ENCODE data around the gene TBC1D2B.
"Not testable (repeated sequence)": the region's sequence is repeated elsewhere in the genome, so short reads cannot be mapped to it uniquely, and the experiment has no call there.

TBC1D2B gene

DNA sequence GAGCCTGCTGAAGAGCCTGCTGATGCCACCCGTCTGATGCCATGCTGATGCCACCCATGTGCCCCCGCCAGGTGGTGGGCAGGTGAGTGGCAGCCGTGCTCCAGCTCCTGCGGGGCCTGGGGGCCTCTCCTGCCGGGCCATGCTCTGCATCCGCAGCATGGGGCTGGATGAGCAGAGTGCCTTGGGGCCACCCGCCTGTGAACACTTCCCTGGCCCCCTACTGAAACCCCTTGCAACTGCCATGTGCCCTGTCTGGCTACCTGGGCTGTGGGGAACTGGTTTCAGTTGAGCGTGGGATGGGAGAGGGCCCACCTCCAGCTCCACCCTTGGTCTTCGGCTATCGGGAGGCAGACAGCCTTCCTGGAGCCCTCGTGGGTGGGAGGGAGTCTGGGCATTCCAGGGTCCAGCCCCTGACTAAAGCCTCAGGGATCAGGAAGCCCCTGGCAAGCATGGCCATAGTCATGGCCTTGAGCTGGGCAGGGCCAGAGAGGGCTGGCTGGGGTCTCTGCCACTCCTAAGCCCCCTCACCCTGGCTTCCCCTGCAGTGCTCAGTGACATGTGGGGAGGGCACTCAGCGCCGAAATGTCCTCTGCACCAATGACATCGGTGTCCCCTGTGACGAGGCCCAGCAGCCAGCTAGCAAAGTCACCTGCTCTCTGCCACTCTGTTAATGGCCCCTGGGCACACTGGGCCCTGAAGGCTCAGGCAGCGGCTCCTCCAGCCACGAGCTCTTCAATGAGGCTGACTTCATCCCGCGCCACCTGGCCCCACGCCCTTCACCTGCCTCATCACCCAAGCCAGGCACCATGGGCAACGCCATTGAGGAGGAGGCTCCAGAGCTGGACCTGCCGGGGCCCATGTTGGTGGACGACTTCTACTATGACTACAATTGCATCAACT lies 92.2 kb downstream of the TBC1D2B start:
- no peak for DNase-seq

DNA sequence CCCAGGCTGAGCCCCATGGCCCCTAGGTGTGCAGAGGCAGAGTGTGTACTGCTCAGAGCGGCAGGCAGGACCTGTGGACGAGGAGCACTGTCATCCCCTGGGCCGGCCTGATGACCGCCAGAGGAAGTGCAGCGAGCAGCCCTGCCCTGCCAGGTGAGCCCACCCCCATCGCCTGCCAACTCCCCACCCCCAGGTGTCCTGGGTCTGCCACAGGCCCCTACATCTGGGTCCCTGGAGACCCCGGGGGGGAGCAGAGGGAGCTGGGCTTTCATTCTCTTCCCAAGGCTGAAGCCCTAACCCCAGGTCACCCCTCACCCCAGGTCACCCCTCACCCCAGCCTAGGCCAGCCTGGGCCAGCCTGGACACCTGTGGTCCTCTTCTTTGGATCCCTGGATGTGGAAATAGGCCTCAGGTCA lies 93.1 kb downstream of the TBC1D2B start:
- no peak for DNase-seq

DNA sequence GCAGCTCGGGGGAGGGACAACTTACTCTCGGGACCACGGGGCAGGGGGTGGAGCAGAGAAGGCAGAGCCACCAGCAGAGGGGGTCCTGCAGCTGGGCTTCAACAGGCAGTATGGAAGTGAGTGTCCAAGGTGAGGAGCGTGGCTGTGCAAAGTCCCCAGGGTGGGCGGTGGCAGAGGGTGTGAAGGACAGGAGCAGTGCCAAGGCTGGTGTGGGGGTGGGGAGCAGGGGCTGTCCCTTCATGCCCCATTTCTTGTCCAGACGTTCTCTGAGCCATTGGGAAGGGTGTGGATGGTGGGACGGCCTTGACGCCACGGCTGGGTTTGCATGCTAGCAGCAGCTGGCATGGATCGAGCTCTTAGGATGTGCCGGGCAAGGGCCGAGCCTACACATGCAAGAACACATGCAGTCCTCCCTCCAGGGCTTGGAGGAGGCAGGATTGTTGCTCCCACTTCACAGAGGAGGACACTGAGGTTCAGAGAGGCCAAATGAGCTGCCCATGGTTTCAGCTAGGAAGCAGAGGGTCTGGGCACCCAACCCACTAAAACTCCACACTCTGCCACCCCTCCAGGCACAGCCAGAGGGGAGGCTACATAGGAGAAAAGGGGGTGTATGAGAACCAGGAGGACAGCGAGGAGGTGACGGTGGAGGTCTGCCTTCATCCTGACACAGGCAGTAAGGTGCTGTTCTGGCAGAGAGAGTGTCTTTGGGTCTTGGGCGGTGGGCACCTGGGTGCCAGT lies 93.6 kb downstream of the TBC1D2B start:
- no peak for DNase-seq

DNA sequence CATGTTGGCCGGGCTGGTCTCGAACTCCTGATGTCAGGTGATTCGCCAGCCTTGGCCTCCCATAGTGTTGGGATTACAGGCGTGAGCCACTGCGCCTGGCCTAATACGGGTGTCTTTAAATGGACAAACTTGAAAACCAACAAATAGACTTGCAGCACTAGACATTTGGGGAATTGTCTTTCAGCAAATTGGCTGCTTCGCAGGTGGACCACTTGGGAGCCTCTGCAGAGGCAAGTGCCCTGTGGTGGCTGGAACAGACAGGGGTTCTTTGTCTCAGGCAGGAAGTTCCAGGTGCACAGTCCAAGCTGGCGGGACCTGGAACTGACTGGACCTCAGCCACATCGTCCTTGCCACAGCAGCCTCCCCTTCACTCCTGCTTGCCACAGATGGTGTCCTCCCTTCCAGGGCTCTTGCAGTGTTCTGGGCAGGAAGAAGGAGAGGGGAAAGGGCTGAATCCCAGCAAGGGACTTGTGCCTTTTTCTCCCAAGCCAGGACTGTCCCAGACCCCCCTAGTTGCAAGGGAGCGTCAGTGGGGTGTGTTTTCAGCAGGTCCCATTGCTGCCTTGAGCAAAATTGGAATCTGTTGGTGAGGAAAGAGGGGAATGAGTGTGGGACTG lies 94.3 kb downstream of the TBC1D2B start:
- no peak for DNase-seq

DNA sequence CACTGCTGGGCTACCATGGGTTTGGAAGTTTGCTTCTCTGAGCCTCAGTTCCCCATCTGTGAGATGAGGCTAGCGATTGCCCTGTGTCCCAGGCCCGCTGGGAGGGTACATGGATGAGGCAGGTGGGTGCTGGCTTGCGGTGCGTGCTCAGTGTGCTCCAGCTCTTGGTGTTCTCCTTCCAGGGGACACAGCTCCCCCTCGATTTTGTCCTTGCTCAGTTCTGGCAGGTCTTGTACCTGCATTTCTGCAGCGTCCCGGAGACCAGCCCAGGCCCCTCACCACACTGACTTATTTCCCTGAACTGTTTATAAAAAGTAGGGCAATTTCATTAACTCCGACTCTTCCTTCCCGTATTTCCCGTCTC lies 95.4 kb downstream of the TBC1D2B start:
- DNase-seq = no peak

DNA sequence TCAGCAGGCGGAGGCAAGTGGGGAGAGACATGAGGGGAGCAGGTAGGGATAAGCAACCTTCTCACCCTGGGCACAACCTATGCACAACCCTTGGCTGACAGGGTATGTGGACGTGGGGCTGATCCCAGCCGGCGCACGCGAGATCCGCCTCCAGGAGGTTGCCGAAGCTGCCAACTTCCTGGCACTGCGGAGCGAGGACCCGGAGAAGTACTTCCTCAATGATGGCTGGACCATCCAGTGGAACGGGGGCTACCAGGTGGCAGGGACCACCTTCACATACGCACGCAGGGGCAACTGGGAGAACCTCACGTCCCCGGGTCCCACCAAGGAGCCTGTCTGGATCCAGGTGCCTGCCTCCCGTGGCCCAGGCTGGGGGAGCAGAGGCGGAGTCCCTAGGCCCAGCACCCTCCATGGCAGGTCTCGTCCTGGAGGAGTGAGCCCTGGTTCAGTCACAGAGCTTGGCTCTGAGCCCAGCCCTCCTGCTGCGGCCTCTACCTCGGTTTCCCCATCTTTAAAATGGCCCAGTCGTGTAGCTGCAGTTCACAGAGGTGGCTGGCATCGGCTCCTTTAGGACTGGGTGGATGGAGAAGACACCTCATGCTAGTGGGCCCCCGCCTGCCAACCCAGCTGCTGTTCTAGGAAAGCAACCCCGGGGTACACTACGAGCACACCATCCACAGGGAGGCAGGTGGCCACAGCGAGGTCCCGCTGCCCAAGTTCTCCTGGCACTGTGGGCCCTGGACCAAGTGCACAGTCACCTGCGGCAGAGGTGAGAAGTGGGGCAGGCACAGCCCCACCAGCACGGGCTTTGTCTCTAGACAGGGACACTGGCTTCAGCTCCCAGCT lies 96.0 kb downstream of the TBC1D2B start:
- no peak for DNase-seq

DNA sequence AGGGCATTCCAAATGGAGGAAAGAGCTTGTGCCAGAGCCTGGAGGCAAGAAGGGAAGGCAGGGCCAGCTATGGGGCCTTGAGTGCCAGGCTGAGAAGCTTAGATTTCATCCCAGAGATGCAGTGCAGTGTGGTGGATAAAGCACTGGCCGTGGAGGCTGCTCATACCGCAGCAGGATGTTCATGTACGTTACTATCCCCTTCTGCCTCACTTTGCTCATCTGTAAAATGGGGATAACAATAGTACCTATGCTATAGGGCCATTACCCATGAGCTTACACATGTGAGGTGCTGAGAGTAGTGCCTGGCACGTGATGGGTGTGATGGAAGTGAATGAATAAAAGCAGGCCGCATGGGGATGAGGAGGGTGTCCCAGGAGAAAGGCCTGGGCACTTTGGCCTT lies 96.8 kb downstream of the TBC1D2B start:
- not testable (repeated sequence) for DNase-seq

DNA sequence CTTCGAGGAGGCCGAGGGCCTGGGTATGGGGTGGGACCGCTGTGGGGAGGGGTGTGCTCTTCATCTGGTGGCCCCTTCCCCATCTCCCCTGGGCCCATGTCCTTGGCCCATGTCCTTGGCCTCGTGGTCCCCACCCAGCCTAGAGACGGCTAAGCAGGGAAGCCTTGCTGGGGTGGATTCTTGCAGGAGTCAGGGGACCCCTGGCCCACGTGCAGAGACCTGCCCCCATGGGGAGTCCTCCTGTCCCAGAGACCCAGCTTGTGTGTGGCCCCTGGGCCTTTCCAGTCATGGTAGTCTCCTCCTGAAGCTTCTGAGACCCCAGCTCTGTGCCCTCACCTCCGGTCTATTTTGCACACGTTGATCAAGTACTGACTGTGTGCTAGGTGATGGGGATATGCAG lies 97.4 kb downstream of the TBC1D2B start:
- no peak for DNase-seq

DNA sequence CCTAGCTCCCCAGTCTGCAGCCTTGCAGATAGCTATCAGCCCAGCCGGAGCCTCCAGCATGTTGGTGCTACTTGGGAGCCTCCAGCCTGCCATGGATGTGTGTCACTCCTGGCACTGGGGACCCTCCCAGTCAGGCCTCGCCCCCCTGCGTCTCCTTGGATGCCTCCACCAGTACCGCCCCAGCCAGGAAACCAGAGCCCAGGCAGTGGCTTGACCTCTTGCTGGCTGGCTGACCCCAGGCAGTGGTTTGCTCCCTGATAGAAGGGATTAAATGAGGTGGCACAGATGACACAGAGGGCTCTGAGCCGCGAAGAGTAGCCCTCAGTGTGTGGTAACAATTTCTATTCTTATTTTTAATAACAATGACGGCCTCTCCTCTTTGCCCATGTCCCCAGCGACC lies 98.4 kb downstream of the TBC1D2B start:
- not testable (repeated sequence) for DNase-seq

DNA sequence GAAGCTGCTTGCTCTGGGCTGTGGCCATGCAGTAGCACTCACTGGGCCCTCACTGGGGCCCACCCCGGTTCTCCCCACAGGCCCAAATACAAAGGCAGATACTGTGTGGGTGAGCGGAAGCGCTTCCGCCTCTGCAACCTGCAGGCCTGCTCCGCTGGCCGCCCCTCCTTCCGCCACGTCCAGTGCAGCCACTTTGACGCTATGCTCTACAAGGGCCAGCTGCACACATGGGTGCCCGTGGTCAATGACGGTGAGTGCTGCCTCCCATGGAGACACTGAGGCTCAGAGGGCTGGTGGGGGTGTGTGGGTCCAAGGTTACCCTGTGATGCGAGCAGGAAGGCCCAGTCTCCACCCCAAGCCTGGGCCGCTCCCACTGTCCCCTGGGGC lies 98.8 kb downstream of the TBC1D2B start:
- not testable (repeated sequence) for DNase-seq

DNA sequence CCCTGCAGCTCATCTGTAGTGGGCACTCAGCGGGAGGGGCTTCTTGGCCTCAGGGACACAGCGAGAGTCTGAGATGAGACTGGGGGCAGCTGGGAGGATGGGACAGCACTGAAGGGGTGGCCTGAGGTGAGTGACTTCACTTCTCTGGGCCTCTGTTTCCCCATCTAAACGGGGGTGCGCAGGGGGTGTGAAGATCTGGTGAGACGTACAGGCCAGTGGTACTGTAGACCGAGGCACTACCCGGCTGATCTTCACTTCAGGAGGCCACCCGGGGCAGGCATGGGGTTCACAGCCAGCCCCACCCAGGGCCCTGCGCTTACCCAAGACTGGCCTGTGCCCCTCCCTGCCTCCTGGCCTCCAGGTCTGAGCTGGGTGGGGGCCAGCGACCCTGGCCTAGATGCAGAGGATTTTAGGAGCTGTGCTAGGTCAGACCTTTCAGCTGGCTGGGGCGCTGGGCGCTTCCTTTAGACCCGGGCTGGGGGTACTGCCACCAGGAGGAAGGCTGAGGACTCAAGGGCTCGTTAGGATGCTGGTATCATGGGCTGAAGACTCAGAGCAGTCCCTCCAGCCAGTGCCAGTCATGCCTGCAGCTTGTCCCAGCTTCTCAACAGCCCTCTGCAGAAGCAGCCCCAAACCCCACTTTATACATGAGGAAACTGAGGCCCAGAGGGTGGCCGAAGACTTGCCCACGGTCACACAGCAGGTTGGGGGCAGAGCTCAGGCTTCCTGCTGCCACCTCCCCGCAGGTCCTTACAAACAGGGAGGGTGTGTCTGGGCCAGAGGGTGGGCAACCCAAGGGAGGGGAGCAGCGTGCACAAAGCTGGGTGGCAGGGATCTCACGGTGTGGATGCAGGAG lies 99.4 kb downstream of the TBC1D2B start:
- not testable (repeated sequence) for DNase-seq

DNA sequence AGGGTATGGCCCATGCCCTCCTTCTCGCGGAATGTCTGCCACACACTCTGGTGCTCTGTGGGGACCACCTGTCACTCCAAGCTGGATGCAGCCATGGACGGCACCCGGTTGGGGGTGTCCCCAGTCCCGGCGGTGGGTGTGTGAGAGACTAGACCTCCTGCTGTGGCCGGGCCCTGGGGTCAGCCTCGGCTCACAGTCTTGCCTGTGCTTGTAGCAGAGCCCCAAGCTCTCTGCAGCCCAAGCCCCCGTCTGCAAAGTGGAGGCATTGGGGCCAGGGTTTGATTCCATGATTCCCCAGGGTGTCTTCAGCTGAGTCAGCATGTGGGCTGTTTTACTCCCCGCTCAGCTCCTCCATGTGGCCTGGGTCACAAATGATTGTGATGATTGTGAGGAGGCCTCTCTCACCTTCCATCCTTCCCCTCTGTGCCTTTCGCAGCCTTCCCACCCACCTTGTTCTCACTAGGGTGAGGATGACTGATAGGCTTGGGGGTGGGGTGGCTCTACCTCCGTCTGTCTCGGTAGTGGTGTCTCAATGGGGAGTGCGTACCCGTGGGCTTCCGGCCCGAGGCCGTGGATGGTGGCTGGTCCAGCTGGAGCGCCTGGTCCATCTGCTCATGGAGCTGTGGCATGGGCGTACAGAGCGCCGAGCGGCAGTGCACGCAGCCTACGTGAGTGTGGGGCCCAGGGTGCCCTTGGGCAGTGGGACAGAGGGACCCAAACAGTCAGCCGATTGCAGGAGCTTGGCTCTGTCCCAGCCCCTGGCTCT lies 100.6 kb downstream of the TBC1D2B start:
- not testable (repeated sequence) for DNase-seq

DNA sequence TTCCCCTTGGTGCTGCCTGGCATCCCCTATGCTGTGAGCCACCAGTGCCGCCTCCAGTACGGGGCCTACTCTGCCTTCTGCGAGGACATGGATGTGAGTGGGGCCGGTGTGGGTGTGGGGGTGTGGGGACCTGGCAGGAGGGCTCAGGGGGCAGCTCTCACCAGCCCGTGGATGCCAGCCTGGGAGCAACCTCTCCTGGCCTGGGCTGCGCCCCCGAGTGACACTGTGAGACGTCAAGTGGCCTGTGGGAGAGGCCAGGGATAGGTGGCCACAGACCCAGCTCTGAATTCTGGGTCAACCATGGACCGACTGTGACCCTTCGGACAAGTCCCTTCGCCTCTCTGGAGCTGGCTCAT lies 101.4 kb downstream of the TBC1D2B start:
- not testable (repeated sequence) for DNase-seq

DNA sequence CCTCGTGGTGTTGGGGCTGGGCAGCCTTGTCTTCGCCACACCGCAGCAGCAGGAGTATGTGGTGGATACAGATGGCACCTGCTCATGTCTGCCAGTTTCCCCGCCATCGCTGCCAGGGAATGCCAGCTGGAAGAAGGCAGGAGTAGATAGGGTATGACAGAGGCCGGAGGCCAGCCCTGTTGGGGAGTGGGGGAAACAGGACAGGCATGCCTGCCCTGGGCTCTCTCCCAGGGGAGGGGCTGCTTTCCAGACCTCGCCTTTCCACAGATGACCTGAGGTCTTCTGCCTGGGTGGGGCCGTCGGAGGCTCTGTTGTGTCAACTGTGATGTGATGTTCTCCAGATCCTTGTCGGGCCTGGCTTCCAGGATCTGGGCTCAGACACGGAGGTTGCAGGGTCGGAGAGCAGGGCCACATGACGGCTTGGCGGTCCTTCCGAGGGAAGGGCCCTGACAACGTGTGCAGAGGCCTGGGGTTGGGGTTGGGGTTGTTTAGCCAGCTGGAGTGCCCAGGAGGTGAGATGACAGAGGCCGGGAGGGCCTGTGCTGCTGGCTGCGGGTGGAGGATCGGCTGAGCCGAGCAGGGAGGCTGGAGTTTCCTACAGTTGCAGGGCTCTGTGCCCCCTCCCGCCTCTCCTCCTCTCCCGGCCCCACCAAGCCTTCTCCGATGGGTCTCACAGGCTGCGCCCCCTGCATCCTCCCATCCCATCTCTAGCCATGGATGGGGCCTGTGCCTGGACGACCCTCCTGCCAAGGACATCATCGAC lies 102.0 kb downstream of the TBC1D2B start:
- no peak for DNase-seq

DNA sequence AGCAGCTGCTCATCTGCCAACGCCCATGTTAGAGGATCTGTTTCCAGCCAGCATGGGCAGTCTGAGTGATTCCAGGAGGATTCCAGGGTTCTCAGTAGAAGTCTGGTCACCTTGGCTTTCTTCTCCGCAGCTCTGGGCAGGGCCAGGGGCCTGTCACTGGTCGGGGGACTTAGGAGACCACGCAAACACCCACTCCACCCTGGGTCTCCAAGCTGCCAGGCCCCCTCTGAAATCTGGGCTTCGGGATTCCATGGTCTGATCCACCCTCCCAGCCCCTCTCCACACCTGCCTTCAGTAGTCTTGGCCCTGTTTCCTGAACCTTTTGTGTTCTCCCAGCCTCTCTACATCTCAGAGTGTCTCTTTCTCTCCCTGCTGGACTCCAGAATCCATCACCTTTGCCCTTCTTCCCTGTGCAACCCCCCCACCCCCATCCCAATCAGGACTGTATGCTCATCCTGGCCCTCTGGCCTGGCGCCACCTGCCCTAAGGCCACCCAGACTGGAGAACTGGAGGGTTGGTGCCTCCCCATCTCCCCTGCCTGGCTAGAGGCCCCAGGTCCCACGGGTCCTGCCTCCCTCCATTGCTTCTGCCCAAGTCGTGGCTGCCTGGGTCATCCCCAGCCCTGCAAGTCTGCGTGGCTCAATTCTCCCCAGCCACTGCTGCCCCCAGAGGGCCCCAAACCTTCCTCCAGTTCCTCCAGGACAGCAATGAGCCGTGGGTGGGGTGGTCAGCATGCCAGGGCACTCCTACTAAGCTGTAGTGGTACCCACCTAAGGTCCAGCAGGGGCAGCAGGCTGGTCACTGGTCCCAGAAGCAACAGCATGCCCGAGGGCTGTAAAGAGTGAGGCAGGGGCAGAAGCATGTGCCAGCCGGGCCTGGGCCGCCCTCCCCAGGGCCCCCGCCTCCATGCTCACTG lies 102.8 kb downstream of the TBC1D2B start:
- DNase-seq = no peak

DNA sequence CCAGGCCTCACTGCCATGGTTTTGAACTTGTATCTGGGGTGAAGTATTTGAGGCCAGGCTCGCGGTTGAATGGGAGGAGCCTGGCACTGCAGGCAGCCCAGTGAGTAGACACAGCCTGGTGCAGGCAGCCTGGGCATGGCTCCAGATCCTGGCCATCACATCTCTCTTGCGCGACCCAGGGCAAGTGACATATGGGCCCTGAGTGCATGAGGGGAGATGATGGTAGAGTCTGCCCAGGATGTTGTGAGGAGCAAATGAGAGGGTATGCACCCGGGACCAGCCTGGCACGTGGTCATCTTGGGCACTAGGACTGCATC lies 103.5 kb downstream of the TBC1D2B start:
- DNase-seq = no peak

DNA sequence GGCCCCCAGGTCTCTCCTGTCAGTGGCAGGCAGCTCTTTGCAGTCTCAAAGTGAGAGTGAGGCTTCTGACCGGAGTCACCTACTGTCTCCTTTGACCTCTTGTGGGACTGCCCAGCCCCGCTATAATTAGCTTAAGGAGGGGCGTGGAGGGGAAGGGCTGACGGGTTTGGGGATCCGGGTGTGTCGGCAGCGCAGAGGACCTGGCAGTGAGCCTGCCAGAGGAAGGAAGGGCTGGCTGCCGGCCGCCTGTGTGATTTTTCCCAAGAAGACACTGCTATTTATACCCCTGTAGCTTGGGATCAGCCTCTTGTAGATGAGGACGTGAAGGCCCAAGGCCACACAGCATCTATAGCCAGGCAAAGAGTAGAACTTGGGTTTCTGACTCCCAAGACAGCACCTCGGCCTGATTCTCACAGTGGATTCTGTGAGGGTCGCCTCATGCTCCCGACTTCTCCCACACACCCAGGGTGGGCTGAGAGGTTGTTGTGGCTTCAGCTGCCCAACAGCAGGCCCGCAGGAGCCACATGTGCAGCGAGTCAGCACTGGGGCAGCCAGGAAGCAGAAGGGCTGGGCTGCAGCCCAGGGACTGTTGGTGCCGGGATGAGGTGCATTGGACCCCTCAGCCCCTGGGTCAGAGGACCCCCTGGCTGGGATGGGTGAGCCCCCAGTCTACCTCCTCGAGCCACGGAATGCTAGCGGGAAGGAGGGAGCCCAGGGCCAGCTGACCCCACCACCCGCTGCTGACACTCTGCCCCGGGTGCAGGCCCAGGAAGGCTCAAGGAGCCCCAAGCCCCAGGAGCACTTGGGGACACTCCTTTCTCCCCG lies 104.0 kb downstream of the TBC1D2B start:
- not testable (repeated sequence) for DNase-seq

DNA sequence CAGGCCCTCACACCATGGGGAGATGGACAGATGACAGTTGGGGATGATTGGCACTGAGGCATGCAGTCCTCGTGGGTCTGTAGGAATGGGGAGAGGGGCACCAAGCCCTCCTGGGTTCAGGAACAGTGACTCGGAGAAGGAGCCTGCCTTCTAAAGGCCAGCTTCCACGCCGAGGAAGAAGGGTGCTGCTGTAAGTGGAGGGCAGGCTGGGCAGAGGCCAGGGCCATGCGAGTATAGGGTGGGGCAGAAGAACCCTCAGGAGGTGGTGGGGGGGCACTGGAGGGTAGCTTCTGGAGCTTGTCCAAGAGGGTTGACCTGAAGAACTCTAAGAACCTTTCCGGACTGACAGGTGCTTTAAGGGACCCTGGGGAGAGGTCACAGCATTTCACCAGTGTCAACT lies 104.8 kb downstream of the TBC1D2B start:
- not testable (repeated sequence) for DNase-seq
